Mesenchymal stem cell (in vitro differentiated cells and primary cell): ENCODE data around the gene PBX4.

Source experiments
- DNase-seq: peaks from one replicate; pipeline ENCODE4 v3.0.0-alpha.2; 2013
- H2AFZ ChIP-seq: one replicate; pipeline ENCODE4 v1.6.1; 2013; ENCODE audit warnings: low read depth, mild to moderate bottlenecking, control low read depth, inconsistent platforms, low read length, moderate library complexity
- H2AK5ac ChIP-seq: 2 replicates; pipeline ENCODE4 v1.6.1; 2013; ENCODE audit warnings: low read length, moderate library complexity, mild to moderate bottlenecking, inconsistent platforms; ENCODE audit not compliant: severe bottlenecking
- H2BK120ac ChIP-seq: one replicate; pipeline ENCODE4 v1.6.1; 2013; ENCODE audit warnings: low read depth, mild to moderate bottlenecking, inconsistent platforms, low read length, moderate library complexity
- H2BK12ac ChIP-seq, 2 experiments: one replicate each; pipeline ENCODE4 v1.6.1; 2013; ENCODE audit warnings: inconsistent platforms in 2 of 2, low read length in 2 of 2, mild to moderate bottlenecking in 2 of 2, moderate library complexity in 2 of 2, control low read depth in 1 of 2
- H2BK15ac ChIP-seq: one replicate; pipeline ENCODE4 v1.6.1; 2013; ENCODE audit warnings: mild to moderate bottlenecking, low read depth, inconsistent platforms; ENCODE audit not compliant: poor library complexity, severe bottlenecking
- H2BK5ac ChIP-seq: 2 replicates; pipeline ENCODE4 v1.6.1; 2013; ENCODE audit warnings: low read depth, mild to moderate bottlenecking, low read length, control low read depth, inconsistent platforms; ENCODE audit not compliant: poor library complexity, severe bottlenecking
- H3K14ac ChIP-seq, 2 experiments: one replicate each; pipeline ENCODE4 v1.6.1; 2013; ENCODE audit warnings: inconsistent platforms in 2 of 2, low read length in 2 of 2, control low read depth in 1 of 2, mild to moderate bottlenecking in 1 of 2, moderate library complexity in 1 of 2
- H3K18ac ChIP-seq, 2 experiments: one replicate each; pipeline ENCODE4 v1.6.1; 2013; ENCODE audit warnings: inconsistent platforms in 2 of 2, low read length in 2 of 2, control low read depth in 1 of 2, low read depth in 1 of 2, mild to moderate bottlenecking in 1 of 2
- H3K23ac ChIP-seq, 2 experiments: one replicate each; pipeline ENCODE4 v1.6.1; 2013; ENCODE audit warnings: inconsistent platforms in 2 of 2, low read length in 2 of 2, mild to moderate bottlenecking in 2 of 2, moderate library complexity in 2 of 2, control low read depth in 1 of 2
- H3K27ac ChIP-seq: 2 replicates; pipeline ENCODE4 v1.5.1; 2013; ENCODE audit warnings: mild to moderate bottlenecking, moderate library complexity, low read length, control low read depth, inconsistent platforms; ENCODE audit not compliant: poor library complexity, severe bottlenecking
- H3K27me3 ChIP-seq, 2 experiments: 2 replicates each; pipeline versions ENCODE4 v1.6.1 to v1.7.0; 2013; ENCODE audit warnings: low read length in 2 of 2, mild to moderate bottlenecking in 2 of 2, moderate library complexity in 2 of 2, control low read depth in 1 of 2, inconsistent platforms in 1 of 2; ENCODE audit not compliant: control insufficient read depth in 1 of 2, insufficient read depth in 1 of 2
- H3K36me3 ChIP-seq, 2 experiments: 2 replicates each; pipeline versions ENCODE4 v1.6.1 to v1.7.0; 2013; ENCODE audit warnings: low read length in 2 of 2, control low read depth in 1 of 2, inconsistent platforms in 1 of 2, low read depth in 1 of 2, mild to moderate bottlenecking in 1 of 2; ENCODE audit not compliant: insufficient read depth in 2 of 2, control insufficient read depth in 1 of 2
- H3K4ac ChIP-seq, 2 experiments: one replicate each; pipeline ENCODE4 v1.6.1; 2013; ENCODE audit warnings: inconsistent platforms in 2 of 2, low read length in 2 of 2, mild to moderate bottlenecking in 2 of 2, moderate library complexity in 2 of 2, control low read depth in 1 of 2, low read depth in 1 of 2
- H3K4me1 ChIP-seq: 2 replicates; pipeline ENCODE4 v1.6.1; 2013; ENCODE audit warnings: low read depth, low read length, control low read depth; ENCODE audit not compliant: control insufficient read depth, insufficient read depth
- H3K4me2 ChIP-seq: 2 replicates; pipeline ENCODE4 v1.6.1; 2013; ENCODE audit warnings: low read length, mild to moderate bottlenecking, inconsistent platforms; ENCODE audit not compliant: poor library complexity, severe bottlenecking
- H3K4me3 ChIP-seq, 2 experiments: 2 replicates each; pipeline versions ENCODE4 v1.5.1 to v1.7.0; 2013; ENCODE audit warnings: low read length in 2 of 2, mild to moderate bottlenecking in 2 of 2, control low read depth in 1 of 2, low read depth in 1 of 2; ENCODE audit not compliant: insufficient read depth in 1 of 2
- H3K79me1 ChIP-seq: replicated peaks from 2 replicates; pipeline ENCODE4 v1.6.1; 2013; ENCODE audit warnings: mild to moderate bottlenecking, control low read depth, low read length, inconsistent platforms; ENCODE audit not compliant: poor library complexity, severe bottlenecking
- H3K9ac ChIP-seq: 2 replicates; pipeline ENCODE4 v1.7.0; 2013; ENCODE audit warnings: mild to moderate bottlenecking, low read length, moderate library complexity
- H3K9me3 ChIP-seq: 2 replicates; pipeline ENCODE4 v1.7.0; 2013; ENCODE audit warnings: mild to moderate bottlenecking, low read length; ENCODE audit not compliant: control insufficient read depth
- H4K8ac ChIP-seq: one replicate; pipeline ENCODE4 v1.6.1; 2013; ENCODE audit warnings: inconsistent platforms, mild to moderate bottlenecking, low read length, moderate library complexity
- H4K91ac ChIP-seq: one replicate; pipeline ENCODE4 v1.6.1; 2013; ENCODE audit warnings: mild to moderate bottlenecking, low read length, inconsistent platforms
- WGBS: methylation state at CpG from one replicate; pipeline ENCODE4 v1.1.7; 2013; ENCODE audit warnings: mixed read lengths; 5-methylcytosine and 5-hydroxymethylcytosine counted together

Gene PBX4

DNA sequence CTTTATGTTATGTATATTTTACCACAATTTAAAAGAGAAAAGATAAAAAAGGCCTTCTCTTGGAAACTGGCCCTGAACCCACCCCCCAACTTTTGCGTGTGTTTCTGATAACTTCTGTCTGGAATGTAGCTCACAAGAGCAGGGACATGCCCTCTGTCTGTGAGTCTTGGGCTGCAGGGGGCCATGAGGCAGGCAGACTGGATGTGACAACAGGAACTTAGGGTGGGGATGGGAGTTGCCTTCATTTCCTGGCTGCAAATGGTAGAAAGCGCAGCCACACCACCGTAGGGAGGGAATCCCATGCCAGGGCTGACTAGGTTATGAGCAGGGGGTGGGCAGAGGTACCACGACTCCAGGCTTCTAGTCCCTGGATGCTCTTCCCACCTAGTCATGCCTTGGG is 58.6 kb downstream of the PBX4 start:
- H3K36me3 ChIP-seq = peaks cover 0 to 3% of the 10 kb centered on the region in 2 experiments
- H2BK12ac ChIP-seq = no peak overlapping the region
- no peak overlapping the region for H3K4me3 ChIP-seq
- no peak overlapping the region for H3K4me2 ChIP-seq
- no peak overlapping the region for H2AK5ac ChIP-seq
- H3K4me1 ChIP-seq = peaks cover 4% of the 10 kb centered on the region
- no peak overlapping the region for H3K4ac ChIP-seq
- H4K8ac ChIP-seq = no peak overlapping the region
- H3K23ac ChIP-seq = no peak overlapping the region
- no peaks in the 10 kb centered on the region for H3K27me3 ChIP-seq
- no peaks in the 10 kb centered on the region for H3K79me1 ChIP-seq
- no peak overlapping the region for H2BK120ac ChIP-seq
- no peak overlapping the region for H3K14ac ChIP-seq
- H2BK5ac ChIP-seq = no peak overlapping the region
- no peaks in the 10 kb centered on the region for H3K9me3 ChIP-seq
- H2AFZ ChIP-seq = no peak overlapping the region
- WGBS = 83% methylated on average over 4 of the region's 4 CpGs
- no peak overlapping the region for H3K9ac ChIP-seq
- H3K18ac ChIP-seq = no peak overlapping the region
- H2BK15ac ChIP-seq = no peak overlapping the region
- no peak for DNase-seq
- H3K27ac ChIP-seq = no peak overlapping the region
- peak overlapping the region; percentile 32 for H4K91ac ChIP-seq

DNA sequence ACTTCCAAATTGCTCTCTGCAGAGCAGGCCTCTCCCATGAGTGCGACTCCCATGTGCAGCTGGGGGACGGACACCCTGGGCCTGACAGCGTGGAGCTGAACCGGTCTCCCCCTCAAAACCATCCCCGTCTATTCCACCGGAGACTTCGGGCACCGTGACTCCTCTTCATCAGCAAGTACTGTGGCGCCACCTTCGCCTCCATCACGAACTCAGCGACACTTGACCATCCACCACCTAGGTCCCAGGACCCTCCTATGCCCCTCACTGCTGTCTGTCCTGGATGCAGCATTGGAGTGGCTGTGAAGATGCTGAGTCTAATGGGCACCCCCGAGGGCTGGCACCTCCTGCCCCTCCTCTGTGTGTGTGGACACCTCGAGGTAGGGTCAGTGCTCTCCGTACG is 59.9 kb downstream of the PBX4 start:
- Histone ChIP-seq H3K23ac (no peak overlapping the region), H3K4me1 (peaks cover 4% of the 10 kb centered on the region), H3K27ac (no peak overlapping the region), H3K4ac (no peak overlapping the region), H2BK15ac (no peak overlapping the region), H3K79me1 (no peaks in the 10 kb centered on the region), H2AFZ (no peak overlapping the region), H4K91ac (no peak overlapping the region), H3K36me3 (peaks cover 0 to 3% of the 10 kb centered on the region in 2 experiments), H3K14ac (no peak overlapping the region), H3K4me2 (no peak overlapping the region), H2BK5ac (no peak overlapping the region), H3K4me3 (no peak overlapping the region), H4K8ac (no peak overlapping the region), H3K9ac (no peak overlapping the region), H2AK5ac (no peak overlapping the region), H3K9me3 (no peaks in the 10 kb centered on the region), H2BK120ac (no peak overlapping the region), H3K27me3 (peaks cover 0 to 5% of the 10 kb centered on the region in 2 experiments), H2BK12ac (no peak overlapping the region), H3K18ac (no peak overlapping the region)
- DNase-seq = no peak
- 94% methylated on average over 15 of the region's 16 CpGs for WGBS

DNA sequence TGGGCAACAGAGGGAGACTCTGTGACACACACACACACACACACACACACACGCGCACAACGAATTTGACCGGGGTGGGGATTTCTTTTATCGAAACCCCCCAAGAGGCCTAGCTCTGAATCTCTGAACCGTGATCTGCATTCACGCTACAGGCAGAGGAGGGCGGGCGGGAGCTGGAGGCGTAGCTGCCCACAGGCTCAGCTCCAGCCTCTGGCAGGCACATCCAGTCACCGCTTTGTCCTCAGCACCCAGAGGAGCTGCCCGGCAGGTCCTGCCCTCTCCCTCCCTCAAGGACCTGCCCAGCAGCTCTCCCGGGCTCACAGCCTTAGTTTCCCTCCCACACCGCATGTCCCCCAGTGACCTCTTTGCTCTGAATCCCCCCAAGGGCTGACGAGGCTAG is 60.4 kb downstream of the PBX4 start:
- Histone ChIP-seq H3K79me1 (no peaks in the 10 kb centered on the region), H2AK5ac (no peak overlapping the region), H3K4ac (no peak overlapping the region), H2BK15ac (no peak overlapping the region), H3K27me3 (peaks cover 0 to 5% of the 10 kb centered on the region in 2 experiments), H3K9me3 (no peaks in the 10 kb centered on the region), H3K9ac (no peak overlapping the region), H3K14ac (no peak overlapping the region), H3K4me2 (no peak overlapping the region), H3K18ac (no peak overlapping the region), H3K36me3 (peaks cover 0 to 3% of the 10 kb centered on the region in 2 experiments), H3K4me3 (no peak overlapping the region), H2BK12ac (no peak overlapping the region), H3K27ac (no peak overlapping the region), H4K8ac (no peak overlapping the region), H4K91ac (no peak overlapping the region), H3K4me1 (peaks cover 4% of the 10 kb centered on the region), H3K23ac (no peak overlapping the region), H2BK120ac (no peak overlapping the region), H2BK5ac (no peak overlapping the region), H2AFZ (no peak overlapping the region)
- no peak for DNase-seq
- 86% methylated on average over 15 of the region's 15 CpGs for WGBS

DNA sequence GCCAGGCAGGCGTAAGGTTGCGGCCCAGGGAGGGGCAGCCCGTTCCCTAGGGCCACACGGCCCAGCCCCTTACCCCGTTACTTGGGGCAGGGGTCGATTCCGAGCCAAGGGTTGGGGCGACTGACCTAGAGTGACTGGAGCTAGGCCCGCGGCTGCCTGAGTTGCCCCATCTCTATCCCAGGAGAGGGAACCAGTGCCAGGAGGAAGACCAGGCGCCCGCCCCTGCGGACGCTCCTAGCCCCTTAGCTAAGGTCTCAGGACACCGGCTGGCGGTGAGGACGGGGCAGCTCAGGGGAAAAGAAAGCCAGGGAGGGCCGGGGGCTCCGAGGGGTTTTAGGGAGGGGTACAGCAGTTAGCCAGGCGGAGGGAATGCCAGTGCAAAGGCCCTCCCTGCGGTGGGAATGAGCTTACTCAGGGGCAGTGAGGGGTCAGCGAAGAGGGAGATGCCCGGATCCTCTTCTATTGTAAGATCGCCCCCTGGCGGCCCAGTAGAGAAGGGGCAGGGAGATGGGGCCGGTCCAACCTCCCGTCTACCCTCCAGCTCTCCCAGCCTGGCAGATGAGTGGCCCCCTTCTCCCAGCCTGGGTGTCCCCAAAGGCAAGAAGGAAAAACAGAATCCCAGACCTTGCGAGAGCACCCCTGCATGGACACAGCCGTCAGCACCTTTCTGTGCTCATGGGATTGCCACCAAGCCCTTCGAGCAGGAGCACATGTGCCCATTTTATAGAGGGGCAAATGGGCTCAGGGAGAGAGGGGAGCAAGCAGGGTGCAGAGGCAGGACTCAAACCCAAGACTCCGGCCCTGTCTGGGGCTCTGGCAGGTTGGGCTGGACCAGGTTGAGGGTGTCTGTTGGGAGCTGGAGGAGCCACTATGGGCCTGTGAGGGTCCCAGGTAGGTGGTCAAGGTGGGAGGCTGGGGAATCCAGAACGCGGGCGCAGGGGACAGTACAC is 64.1 kb downstream of the PBX4 start:
- Histone ChIP-seq H2BK120ac (no peak overlapping the region), H2BK15ac (no peak overlapping the region), H3K4me1 (peaks cover 19% of the 10 kb centered on the region), H2AFZ (no peak overlapping the region), H3K4me3 (no peak overlapping the region), H3K9ac (no peak overlapping the region), H3K36me3 (no peaks in the 10 kb centered on the region), H4K8ac (no peak overlapping the region), H2BK5ac (no peak overlapping the region), H3K9me3 (no peaks in the 10 kb centered on the region), H3K18ac (no peak overlapping the region), H3K23ac (peak overlapping the region in 1 of 2 experiments; percentile 23), H3K27ac (no peak overlapping the region), H3K14ac (no peak overlapping the region), H3K4me2 (no peak overlapping the region), H2BK12ac (no peak overlapping the region), H3K79me1 (no peaks in the 10 kb centered on the region), H2AK5ac (no peak overlapping the region), H3K4ac (no peak overlapping the region), H4K91ac (peak overlapping the region; percentile 34), H3K27me3 (peaks cover 0 to 23% of the 10 kb centered on the region in 2 experiments)
- WGBS = 66% methylated on average over 30 of the region's 34 CpGs
- DNase-seq = peak; percentile 47
